HepG2 (cell line): ENCODE results near the gene FOXD2. TPM values are rescaled to one million over a fixed set of nuclear protein-coding genes. Genes with fewer than 3 reads are reported as not detected.

Experiments
- ATAC-seq: fragments of 200-7000 bp; cut with Tn5 transposase; 3 replicates; pipeline ENCODE4 v1.9.1; 2020; ENCODE audit warnings: mild to moderate bottlenecking, moderate library complexity
- BruUV-seq: library from RNA; stranded (reverse); fragments of 400-500 nt; replicated peaks from 2 replicates; lab custom pipeline; 2021; lab: Mats Ljungman, UMichigan
- CTCF ChIA-PET: fragments of 300-600 bp; formaldehyde crosslinking; extraction: SDS; loops from one replicate; lab custom pipeline; 2021; ENCODE audit warnings: low total read pairs, inconsistent platforms, low intra/inter-chr PET ratio; lab: Yijun Ruan, JAX
- POLR2A ChIA-PET: fragments of 350-600 bp; sonication (Branson Sonifier 250); formaldehyde crosslinking; loops from one replicate; lab custom pipeline; 2020; ENCODE audit warnings: antibody characterized with exemption, inconsistent platforms; lab: Yijun Ruan, JAX
- DNase-seq: peaks from one replicate; pipeline ENCODE4 v3.0.0-alpha.2; 2015; ENCODE audit warnings: low spot score
- FAIRE-seq: peaks from 3 replicates; lab custom pipeline; 2011; peaks lifted over from hg19 to GRCh38; lab: Jason Lieb, UNC
- H2AFZ ChIP-seq: one replicate; pipeline ENCODE4 v1.6.1; 2011; ENCODE audit warnings: low read length, inconsistent platforms
- H3K27ac ChIP-seq: fragments of 300-600 bp; 3 replicates; pipeline ENCODE4 v1.8.0; 2011; ENCODE audit warnings: mixed run types, mild to moderate bottlenecking, mixed read lengths, low read length, inconsistent platforms; ENCODE audit not compliant: insufficient read depth; ENCODE audit errors: extremely low read length
- H3K27me3 ChIP-seq, 2 experiments: fragments of 200-600 bp in 1 of 2; 2 replicates in 1 of 2; 3 replicates in 1 of 2; pipeline versions ENCODE4 v1.6.0 to v1.8.0; 2011; ENCODE audit warnings: low read length in 2 of 2, mild to moderate bottlenecking in 2 of 2, moderate library complexity in 2 of 2, inconsistent platforms in 1 of 2; ENCODE audit not compliant: insufficient read depth in 2 of 2, control insufficient read depth in 1 of 2
- H3K36me3 ChIP-seq, 2 experiments: fragments of 200-600 bp in 1 of 2; replicated peaks in 1 of 2; 2 replicates in 1 of 2; 3 replicates in 1 of 2; pipeline versions ENCODE4 v1.5.1 to v1.8.0; 2011; ENCODE audit warnings: low read length in 2 of 2, inconsistent platforms in 1 of 2; ENCODE audit not compliant: insufficient read depth in 2 of 2, control insufficient read depth in 1 of 2
- H3K4me1 ChIP-seq: 2 replicates; pipeline ENCODE4 v1.5.1; 2012; ENCODE audit warnings: low read length, inconsistent platforms; ENCODE audit not compliant: insufficient read depth
- H3K4me2 ChIP-seq: 2 replicates; pipeline ENCODE4 v1.6.0; 2011; ENCODE audit warnings: low read depth, low read length, inconsistent platforms
- H3K4me3 ChIP-seq, 3 experiments: fragments of 200-600 bp in 1 of 3; sonication (generic), shearing (Covaris generic) in 1 of 3; replicated peaks in 1 of 3; 2 replicates each; pipeline ENCODE4 v1.5.1; 2011 to 2016; ENCODE audit warnings: low read length in 3 of 3, inconsistent platforms in 2 of 3, low read depth in 2 of 3, mild to moderate bottlenecking in 2 of 3, control low read depth in 1 of 3, mixed read lengths in 1 of 3; ENCODE audit not compliant: insufficient read depth in 1 of 3
- H3K79me2 ChIP-seq: one replicate; pipeline ENCODE4 v1.6.1; 2011; ENCODE audit warnings: low read length, inconsistent platforms; ENCODE audit not compliant: insufficient read depth
- H3K9ac ChIP-seq: 2 replicates; pipeline ENCODE4 v1.6.0; 2011; ENCODE audit warnings: mild to moderate bottlenecking, low read depth, low read length, inconsistent platforms; ENCODE audit not compliant: insufficient read depth
- H3K9me3 ChIP-seq: 2 replicates; pipeline ENCODE4 v1.5.1; 2012; ENCODE audit warnings: mild to moderate bottlenecking, low read length
- H4K20me1 ChIP-seq: 2 replicates; pipeline ENCODE4 v1.6.0; 2011; ENCODE audit warnings: inconsistent platforms, mild to moderate bottlenecking, low read length, moderate library complexity; ENCODE audit not compliant: insufficient read depth
- ATF7-NPFF ChIP-seq: sonication (generic); formaldehyde crosslinking; IDR thresholded peaks from 2 replicates; pipeline ENCODE4 v1.8.1; 2023; ENCODE audit warnings: mild to moderate bottlenecking, low read depth, missing genetic modification reagents, moderate library complexity
- CHD4 ChIP-seq: fragments of 200-600 bp; sonication (generic); IDR thresholded peaks from 2 replicates; pipeline ENCODE4 v1.7.0; 2017; ENCODE audit warnings: mild to moderate bottlenecking, low read length, borderline replicate concordance
- DNMT3B ChIP-seq: conservative IDR thresholded peaks from 2 replicates; pipeline ENCODE4 v1.6.1; 2016; ENCODE audit warnings: missing biosample characterization, control low read depth
- KDM5A ChIP-seq: fragments of 200-600 bp; sonication (generic); IDR thresholded peaks from 2 replicates; pipeline ENCODE4 v1.7.0; 2018; ENCODE audit warnings: antibody characterized with exemption, mild to moderate bottlenecking, low read length, borderline replicate concordance
- KLF16 ChIP-seq, 2 experiments: sonication (generic) in 1 of 2; formaldehyde crosslinking in 1 of 2; IDR thresholded peaks; 2 replicates each; pipeline versions ENCODE4 v1.6.1 to v1.8.0; 2016 to 2023; ENCODE audit warnings: missing genetic modification reagents in 2 of 2, missing compliant biosample characterization in 1 of 2
- NFKB2 ChIP-seq: sonication (generic); formaldehyde crosslinking; IDR thresholded peaks from 2 replicates; pipeline ENCODE4 v1.4.0; 2020; ENCODE audit warnings: missing genetic modification reagents, borderline replicate concordance
- RFX1 ChIP-seq: fragments of 450-650 bp; IDR thresholded peaks from 2 replicates; pipeline ENCODE4 v1.6.1; 2017
- SALL2 ChIP-seq: sonication (generic); formaldehyde crosslinking; IDR thresholded peaks from 2 replicates; pipeline ENCODE4 v1.8.1; 2023; ENCODE audit warnings: mild to moderate bottlenecking, missing genetic modification reagents, inconsistent platforms
- SMAD3 ChIP-seq: sonication (generic); formaldehyde crosslinking; IDR thresholded peaks from 2 replicates; pipeline ENCODE4 v1.4.0; 2020; ENCODE audit warnings: missing genetic modification reagents
- ZBTB33 ChIP-seq: sonication (generic); formaldehyde crosslinking; IDR thresholded peaks from 2 replicates; pipeline ENCODE4 v1.4.0; 2020; ENCODE audit warnings: missing genetic modification reagents
- ZNF768 ChIP-seq: sonication (generic); formaldehyde crosslinking; IDR thresholded peaks from 2 replicates; pipeline ENCODE4 v1.4.0; 2020; ENCODE audit warnings: missing genetic modification reagents
- ZNF777 ChIP-seq: sonication (generic); formaldehyde crosslinking; IDR thresholded peaks from 2 replicates; pipeline ENCODE4 v1.4.0; 2020; ENCODE audit warnings: missing genetic modification reagents
- WGBS: methylation state at CpG from one replicate; pipeline ENCODE4 v1.1.6; 2017; ENCODE audit warnings: low lambda C conversion rate; 5-methylcytosine and 5-hydroxymethylcytosine counted together
- in situ Hi-C: cut with HindIII; loops from 2 replicates; pipeline ENCODE4 v1.10.0; 2017; ENCODE audit warnings: low pct_unique_long_range_greater_than_20kb; ENCODE audit not compliant: extremely low pct_ligation_motif_present
- intact Hi-C: fragments of 100-400 bp; cut with micrococcal nuclease; formaldehyde crosslinking; loops from one replicate; pipeline ENCODE4 v1.10.0; 2022; ENCODE audit not compliant: unreplicated experiment
- polyA plus RNA-seq, 8 experiments: library from polyadenylated mRNA; depleted of rRNA in 3 of 8; stranded (reverse) in 7 of 8; unstranded in 1 of 8; fragments of >200 nt; fragmentation: Illumina TruSeq in 4 of 8; extraction: Trizol in 4 of 8; gene quantifications; 2 replicates each; pipeline versions ENCODE4 v1.2.1 to v1.2.3, GENCODE V29; 2011 to 2016; ENCODE audit warnings: low read depth in 4 of 8, missing spikeins in 1 of 8, mixed read lengths in 1 of 8; ENCODE audit not compliant: insufficient read depth in 1 of 8
- total RNA-seq, 5 experiments: library from RNA; depleted of rRNA; stranded (reverse); fragments of >200 nt; fragmentation: Illumina TruSeq; extraction: Trizol; gene quantifications; 2 replicates each; pipeline ENCODE4 v1.2.3, GENCODE V29; 2016; ENCODE audit warnings: low read depth in 1 of 5
- TF ChIP-seq, protein P1 (sequence below): sonication (generic); formaldehyde crosslinking; IDR thresholded peaks from 2 replicates; pipeline ENCODE4 v1.5.0; 2020; ENCODE audit warnings: mild to moderate bottlenecking, missing genetic modification reagents
- TF ChIP-seq, protein P2 (sequence below): sonication (generic); formaldehyde crosslinking; IDR thresholded peaks from 2 replicates; pipeline ENCODE4 v1.4.0; 2020; ENCODE audit warnings: missing genetic modification reagents
- TF ChIP-seq, protein P3 (sequence below): IDR thresholded peaks from 2 replicates; pipeline ENCODE4 v1.6.1; 2016; ENCODE audit warnings: low read depth

FOXD2 gene
- total and polyA plus RNA-seq, 2 of the 13 experiments (the other 11 are each of a cell fraction or from before 2014, with no cell fraction given), result 0.01 to 0.09 TPM

GRCh38 chr1:47460456-47460855, 22.6 kb downstream of the FOXD2 start (continued):
- TF ChIP-seq, protein P1, sequence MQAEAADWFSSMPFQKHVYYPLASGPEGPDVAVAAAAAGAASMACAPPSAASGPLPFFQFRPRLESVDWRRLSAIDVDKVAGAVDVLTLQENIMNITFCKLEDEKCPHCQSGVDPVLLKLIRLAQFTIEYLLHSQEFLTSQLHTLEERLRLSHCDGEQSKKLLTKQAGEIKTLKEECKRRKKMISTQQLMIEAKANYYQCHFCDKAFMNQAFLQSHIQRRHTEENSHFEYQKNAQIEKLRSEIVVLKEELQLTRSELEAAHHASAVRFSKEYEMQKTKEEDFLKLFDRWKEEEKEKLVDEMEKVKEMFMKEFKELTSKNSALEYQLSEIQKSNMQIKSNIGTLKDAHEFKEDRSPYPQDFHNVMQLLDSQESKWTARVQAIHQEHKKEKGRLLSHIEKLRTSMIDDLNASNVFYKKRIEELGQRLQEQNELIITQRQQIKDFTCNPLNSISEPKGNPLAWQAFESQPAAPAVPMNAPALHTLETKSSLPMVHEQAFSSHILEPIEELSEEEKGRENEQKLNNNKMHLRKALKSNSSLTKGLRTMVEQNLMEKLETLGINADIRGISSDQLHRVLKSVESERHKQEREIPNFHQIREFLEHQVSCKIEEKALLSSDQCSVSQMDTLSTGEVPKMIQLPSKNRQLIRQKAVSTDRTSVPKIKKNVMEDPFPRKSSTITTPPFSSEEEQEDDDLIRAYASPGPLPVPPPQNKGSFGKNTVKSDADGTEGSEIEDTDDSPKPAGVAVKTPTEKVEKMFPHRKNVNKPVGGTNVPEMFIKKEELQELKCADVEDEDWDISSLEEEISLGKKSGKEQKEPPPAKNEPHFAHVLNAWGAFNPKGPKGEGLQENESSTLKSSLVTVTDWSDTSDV (CRISPR knock-in tag), result no peak
- no peak for TF ChIP-seq RFX1
- no peak for TF ChIP-seq CHD4
- TF ChIP-seq KLF16 (CRISPR knock-in tag; IDR thresholded peaks at IDR 0.05), result no peak
- TF ChIP-seq DNMT3B (CRISPR knock-in tag), result no peak
- TF ChIP-seq NFKB2 (CRISPR knock-in tag), result no peak
- TF ChIP-seq ZNF777, result no peak
- TF ChIP-seq ZNF768 (CRISPR knock-in tag), result no peak

- POLR2A ChIA-PET, result no interaction called here
- CTCF ChIA-PET, result no interaction called here
- Histone ChIP-seq H3K4me3 (no peak overlapping the region), H3K4me2 (no peak overlapping the region), H3K27me3 (peaks cover 0 to 50% of the 10 kb centered on the region in 2 experiments; a peak in 4 of 5 replicates), H4K20me1 (peaks cover 9% of the 10 kb centered on the region), H3K9ac (no peak overlapping the region), H3K9me3 (no peaks in the 10 kb centered on the region), H3K4me1 (no peaks in the 10 kb centered on the region), H2AFZ (no peak overlapping the region), H3K79me2 (no peaks in the 10 kb centered on the region), H3K36me3 (no peaks in the 10 kb centered on the region), H3K27ac (no peak overlapping the region)
- 22% methylated on average over 3 of the region's 3 CpGs for WGBS
- intact Hi-C loops, result no loop called here
- FAIRE-seq (no peak), ATAC-seq (no peak), DNase-seq (no peak)
- in situ Hi-C loops, result no loop called here
- no TSS peak for BruUV-seq
- TF ChIP-seq SALL2, result no peak
- TF ChIP-seq SMAD3 (CRISPR knock-in tag), result no peak
- no peak for TF ChIP-seq ATF7-NPFF
- no peak for TF ChIP-seq KDM5A
- TF ChIP-seq, protein P2, sequence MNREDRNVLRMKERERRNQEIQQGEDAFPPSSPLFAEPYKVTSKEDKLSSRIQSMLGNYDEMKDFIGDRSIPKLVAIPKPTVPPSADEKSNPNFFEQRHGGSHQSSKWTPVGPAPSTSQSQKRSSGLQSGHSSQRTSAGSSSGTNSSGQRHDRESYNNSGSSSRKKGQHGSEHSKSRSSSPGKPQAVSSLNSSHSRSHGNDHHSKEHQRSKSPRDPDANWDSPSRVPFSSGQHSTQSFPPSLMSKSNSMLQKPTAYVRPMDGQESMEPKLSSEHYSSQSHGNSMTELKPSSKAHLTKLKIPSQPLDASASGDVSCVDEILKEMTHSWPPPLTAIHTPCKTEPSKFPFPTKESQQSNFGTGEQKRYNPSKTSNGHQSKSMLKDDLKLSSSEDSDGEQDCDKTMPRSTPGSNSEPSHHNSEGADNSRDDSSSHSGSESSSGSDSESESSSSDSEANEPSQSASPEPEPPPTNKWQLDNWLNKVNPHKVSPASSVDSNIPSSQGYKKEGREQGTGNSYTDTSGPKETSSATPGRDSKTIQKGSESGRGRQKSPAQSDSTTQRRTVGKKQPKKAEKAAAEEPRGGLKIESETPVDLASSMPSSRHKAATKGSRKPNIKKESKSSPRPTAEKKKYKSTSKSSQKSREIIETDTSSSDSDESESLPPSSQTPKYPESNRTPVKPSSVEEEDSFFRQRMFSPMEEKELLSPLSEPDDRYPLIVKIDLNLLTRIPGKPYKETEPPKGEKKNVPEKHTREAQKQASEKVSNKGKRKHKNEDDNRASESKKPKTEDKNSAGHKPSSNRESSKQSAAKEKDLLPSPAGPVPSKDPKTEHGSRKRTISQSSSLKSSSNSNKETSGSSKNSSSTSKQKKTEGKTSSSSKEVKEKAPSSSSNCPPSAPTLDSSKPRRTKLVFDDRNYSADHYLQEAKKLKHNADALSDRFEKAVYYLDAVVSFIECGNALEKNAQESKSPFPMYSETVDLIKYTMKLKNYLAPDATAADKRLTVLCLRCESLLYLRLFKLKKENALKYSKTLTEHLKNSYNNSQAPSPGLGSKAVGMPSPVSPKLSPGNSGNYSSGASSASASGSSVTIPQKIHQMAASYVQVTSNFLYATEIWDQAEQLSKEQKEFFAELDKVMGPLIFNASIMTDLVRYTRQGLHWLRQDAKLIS (CRISPR knock-in tag), result no peak
- TF ChIP-seq ZBTB33 (CRISPR knock-in tag), result no peak
- TF ChIP-seq, protein P3, sequence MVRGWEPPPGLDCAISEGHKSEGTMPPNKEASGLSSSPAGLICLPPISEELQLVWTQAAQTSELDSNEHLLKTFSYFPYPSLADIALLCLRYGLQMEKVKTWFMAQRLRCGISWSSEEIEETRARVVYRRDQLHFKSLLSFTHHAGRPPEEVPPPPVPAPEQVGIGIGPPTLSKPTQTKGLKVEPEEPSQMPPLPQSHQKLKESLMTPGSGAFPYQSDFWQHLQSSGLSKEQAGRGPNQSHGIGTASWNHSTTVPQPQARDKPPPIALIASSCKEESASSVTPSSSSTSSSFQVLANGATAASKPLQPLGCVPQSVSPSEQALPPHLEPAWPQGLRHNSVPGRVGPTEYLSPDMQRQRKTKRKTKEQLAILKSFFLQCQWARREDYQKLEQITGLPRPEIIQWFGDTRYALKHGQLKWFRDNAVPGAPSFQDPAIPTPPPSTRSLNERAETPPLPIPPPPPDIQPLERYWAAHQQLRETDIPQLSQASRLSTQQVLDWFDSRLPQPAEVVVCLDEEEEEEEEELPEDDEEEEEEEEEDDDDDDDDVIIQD (CRISPR knock-in tag), result no peak
These were observed 27.8 kb downstream of the FOXD2 start for GRCh38 chr1:47465605-47466004.
